Hypothalamus (tissue), 51 donors: ENCODE data around the gene ASTN2.

Source experiments
- DNase-seq, 51 donors: peaks; one replicate each; lab custom pipeline; 2025; lab: John Stamatoyannopoulos, UW

The ASTN2 gene

GRCh38 chr9:116569111-116569510 lies 845.7 kb downstream of the ASTN2 start:
- DNase-seq = no peak

GRCh38 chr9:116566677-116567488 lies 848.0 kb downstream of the ASTN2 start:
- no peak for DNase-seq

- DNase-seq = no peak
These were observed 848.9 kb downstream of the ASTN2 start for GRCh38 chr9:116565986-116566385.

- DNase-seq = no peak
These were observed 850.5 kb downstream of the ASTN2 start for GRCh38 chr9:116564266-116564793.

GRCh38 chr9:116558818-116559540 lies 855.9 kb downstream of the ASTN2 start:
- no peak for DNase-seq

GRCh38 chr9:116558035-116558434 lies 856.8 kb downstream of the ASTN2 start:
- no peak for DNase-seq

GRCh38 chr9:116555556-116556155 lies 859.2 kb downstream of the ASTN2 start:
- no peak for DNase-seq

- peak in 7 of 51 donors; percentile 2 to 11 (median 7) for DNase-seq
These were observed 859.7 kb downstream of the ASTN2 start for GRCh38 chr9:116555119-116555518.

- DNase-seq = no peak
These were observed 864.0 kb downstream of the ASTN2 start for GRCh38 chr9:116550696-116551436.

- DNase-seq = no peak
These were observed 864.8 kb downstream of the ASTN2 start for GRCh38 chr9:116549786-116550660.

- peak in 14 of 51 donors; percentile 1 to 65 (median 23) for DNase-seq
These were observed 865.7 kb downstream of the ASTN2 start for GRCh38 chr9:116549061-116549664.

- no peak for DNase-seq
These were observed 867.0 kb downstream of the ASTN2 start for GRCh38 chr9:116547729-116548426.

GRCh38 chr9:116546711-116547581 lies 867.9 kb downstream of the ASTN2 start:
- no peak for DNase-seq

GRCh38 chr9:116544896-116545295 lies 870.0 kb downstream of the ASTN2 start:
- no peak for DNase-seq

- no peak for DNase-seq
These were observed 871.0 kb downstream of the ASTN2 start for GRCh38 chr9:116543731-116544400.

GRCh38 chr9:116541402-116541801 lies 873.5 kb downstream of the ASTN2 start:
- DNase-seq = no peak

- no peak for DNase-seq
These were observed 875.3 kb downstream of the ASTN2 start for GRCh38 chr9:116539549-116539948.
